B cell (primary cell): Measurements from ENCODE around the gene YES1. TPM values are rescaled to one million over a fixed set of nuclear protein-coding genes. Genes with fewer than 3 reads are reported as not detected.

Experiments used
- ATAC-seq: fragments of 200-7000 bp; cut with Tn5 transposase; one replicate; pipeline ENCODE4 v1.10.0; 2021; ENCODE audit warnings: low read depth, mild to moderate bottlenecking, moderate number of reproducible peaks, moderate library complexity
- CTCF ChIA-PET: fragments of 350-600 bp; sonication (Branson Sonifier 250); formaldehyde crosslinking; loops from one replicate; lab custom pipeline; 2021; ENCODE audit warnings: antibody characterized with exemption, inconsistent platforms; lab: Charles Lee
- POLR2A ChIA-PET: fragments of 350-600 bp; sonication (Branson Sonifier 250); formaldehyde crosslinking; loops from one replicate; lab custom pipeline; 2021; ENCODE audit warnings: antibody characterized with exemption; lab: Charles Lee
- DNase-seq: peaks from one replicate; pipeline ENCODE4 v3.0.0; 2013
- H2AFZ ChIP-seq: 2 replicates; pipeline ENCODE4 v1.6.1; 2012; ENCODE audit warnings: mild to moderate bottlenecking, low read depth, low read length; ENCODE audit not compliant: insufficient read depth, poor library complexity, severe bottlenecking
- H3K27ac ChIP-seq, 2 donors: 1 replicate in 1 of 2; 2 replicates in 1 of 2; pipeline ENCODE4 v1.5.1; 2012 to 2013; ENCODE audit warnings: low read length in 2 of 2, mild to moderate bottlenecking in 2 of 2, moderate library complexity in 1 of 2
- H3K27me3 ChIP-seq, 4 experiments: fragments of 200-600 bp in 1 of 4; sonication (generic) in 1 of 4; replicated peaks in 1 of 4; 1 replicate in 2 of 4; 2 replicates in 2 of 4; pipeline versions ENCODE4 v1.6.1 to v1.7.0; 2013 to 2016; ENCODE audit warnings: low read length in 3 of 4, mild to moderate bottlenecking in 2 of 4, mixed read lengths in 1 of 4, moderate library complexity in 1 of 4; ENCODE audit not compliant: insufficient read depth in 4 of 4, control insufficient read depth in 3 of 4; ENCODE audit errors: control extremely low read depth in 1 of 4
- H3K36me3 ChIP-seq, 2 experiments: replicated peaks in 1 of 2; 1 replicate in 1 of 2; 2 replicates in 1 of 2; pipeline versions ENCODE4 v1.6.1 to v1.7.1; 2013; ENCODE audit warnings: low read length in 1 of 2; ENCODE audit not compliant: insufficient read depth in 2 of 2, control insufficient read depth in 1 of 2; ENCODE audit errors: control extremely low read depth in 1 of 2, extremely low read depth in 1 of 2
- H3K4me1 ChIP-seq, 2 donors: fragments of 200-600 bp in 1 of 2; sonication (generic) in 1 of 2; 1 replicate in 1 of 2; 2 replicates in 1 of 2; pipeline versions ENCODE4 v1.5.1 to v1.6.1; 2013 to 2017; ENCODE audit warnings: low read length in 2 of 2; ENCODE audit not compliant: control insufficient read depth in 2 of 2, insufficient read depth in 2 of 2
- H3K4me2 ChIP-seq: replicated peaks from 2 replicates; pipeline ENCODE3; 2012; ENCODE audit warnings: mild to moderate bottlenecking, low read depth, low read length; ENCODE audit not compliant: poor library complexity, severe bottlenecking
- H3K4me3 ChIP-seq, 5 experiments: fragments of 200-600 bp in 1 of 5; sonication (generic) in 1 of 5; 1 replicate in 3 of 5; 2 replicates in 2 of 5; pipeline versions ENCODE4 v1.5.1 to v1.7.0; 2011 to 2016; ENCODE audit warnings: low read length in 4 of 5, mild to moderate bottlenecking in 4 of 5, low read depth in 2 of 5, control low read depth in 1 of 5, moderate library complexity in 1 of 5; ENCODE audit not compliant: insufficient read depth in 1 of 5; ENCODE audit errors: control extremely low read depth in 1 of 5, extremely low read depth in 1 of 5
- H3K79me2 ChIP-seq: fragments of 200-600 bp; sonication (generic); one replicate; pipeline ENCODE4 v1.6.0; 2016; ENCODE audit warnings: low read length; ENCODE audit not compliant: control insufficient read depth, insufficient read depth
- H3K9ac ChIP-seq: fragments of 200-600 bp; sonication (generic); 2 replicates; pipeline ENCODE4 v1.6.1; 2017; ENCODE audit warnings: mild to moderate bottlenecking, low read length, moderate library complexity
- H3K9me3 ChIP-seq, 3 donors: one replicate each; pipeline versions ENCODE4 v1.6.1 to v1.7.1; 2013; ENCODE audit warnings: low read length in 2 of 3; ENCODE audit not compliant: control insufficient read depth in 2 of 3, insufficient read depth in 1 of 3; ENCODE audit errors: control extremely low read depth in 1 of 3
- H4K20me1 ChIP-seq: 2 replicates; pipeline ENCODE4 v1.6.0; 2012; ENCODE audit warnings: mild to moderate bottlenecking, low read length; ENCODE audit not compliant: insufficient read depth, control insufficient read depth, poor library complexity, severe bottlenecking
- H3K27ac Mint-ChIP-seq: one replicate; pipeline ENCODE4 v1.8.0; 2021; ENCODE audit warnings: mixed read lengths
- H3K27me3 Mint-ChIP-seq: one replicate; pipeline ENCODE4 v1.8.0; 2021; ENCODE audit warnings: mixed read lengths
- H3K4me1 Mint-ChIP-seq: one replicate; pipeline ENCODE4 v1.8.0; 2021; ENCODE audit warnings: mixed read lengths
- H3K4me3 Mint-ChIP-seq: one replicate; pipeline ENCODE4 v1.8.0; 2021; ENCODE audit warnings: mixed read lengths
- H3K9me3 Mint-ChIP-seq: one replicate; pipeline ENCODE4 v1.8.0; 2022; ENCODE audit warnings: mixed read lengths; ENCODE audit not compliant: insufficient read depth
- EZH2 ChIP-seq: IDR thresholded peaks from 2 replicates; pipeline ENCODE4 v1.6.1; 2012; ENCODE audit warnings: borderline replicate concordance, low read depth, mild to moderate bottlenecking, moderate library complexity, low read length; ENCODE audit not compliant: insufficient read depth, poor library complexity, severe bottlenecking
- WGBS: methylation state at CpG from one replicate; pipeline ENCODE4 v1.1.5; 2013; ENCODE audit warnings: missing lambda C conversion rate; ENCODE audit not compliant: insufficient coverage; 5-methylcytosine and 5-hydroxymethylcytosine counted together
- intact Hi-C: fragments of 100-400 bp; cut with micrococcal nuclease; formaldehyde crosslinking; loops from one replicate; pipeline ENCODE4 v1.10.0; 2022
- polyA plus RNA-seq: library from polyadenylated mRNA; depleted of rRNA; stranded (reverse); fragments of >200 nt; gene quantifications from 2 replicates; pipeline ENCODE4 v1.2.3, GENCODE V29; 2012
- total RNA-seq, 2 donors: library from RNA; stranded (reverse); fragments of 120-200 nt in 1 of 2; gene quantifications; 1 replicate in 1 of 2; 2 replicates in 1 of 2; pipeline versions ENCODE4 v1.2.3 to v1.2.4, GENCODE V29; 2013 to 2022
- TF ChIP-seq, protein P1 (sequence below): fragments of 200-600 bp; IDR thresholded peaks from one replicate; pipeline ENCODE4 v1.8.0; 2022; ENCODE audit warnings: antibody characterized with exemption, mild to moderate bottlenecking

Gene YES1
- total and polyA plus RNA-seq, 2 donors (not counting 1 experiment from before 2014, with no cell fraction given) = 0.30 TPM; not detected in 1

DNA sequence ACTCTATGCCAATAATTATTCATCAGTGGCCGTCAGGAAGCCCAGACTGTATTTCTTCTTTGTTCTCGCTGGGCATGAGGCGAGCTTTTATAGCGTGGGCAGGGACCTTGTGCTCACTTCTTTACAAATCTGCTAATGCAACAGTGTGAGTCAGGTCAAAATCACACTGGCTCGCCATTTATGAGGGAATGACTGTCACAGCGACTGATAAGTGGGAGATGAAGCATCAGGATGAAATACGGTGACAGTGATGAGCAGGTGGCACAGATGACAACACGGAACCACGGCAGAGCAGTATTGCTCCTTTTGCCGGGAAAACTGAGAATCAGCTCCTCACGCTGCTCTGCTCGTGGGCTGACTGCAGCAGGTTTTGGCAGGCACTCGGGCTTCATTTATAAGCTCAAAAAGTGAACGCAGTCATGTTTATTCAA is 134.1 kb downstream of the YES1 start:
- Mint-ChIP-seq H3K4me1 (no peaks in the 10 kb centered on the region), H3K4me3 (no peak overlapping the region), H3K27ac (no peak overlapping the region), H3K27me3 (no peaks in the 10 kb centered on the region), H3K9me3 (no peaks in the 10 kb centered on the region)
- TF ChIP-seq EZH2 = no peak
- TF ChIP-seq, protein P1, sequence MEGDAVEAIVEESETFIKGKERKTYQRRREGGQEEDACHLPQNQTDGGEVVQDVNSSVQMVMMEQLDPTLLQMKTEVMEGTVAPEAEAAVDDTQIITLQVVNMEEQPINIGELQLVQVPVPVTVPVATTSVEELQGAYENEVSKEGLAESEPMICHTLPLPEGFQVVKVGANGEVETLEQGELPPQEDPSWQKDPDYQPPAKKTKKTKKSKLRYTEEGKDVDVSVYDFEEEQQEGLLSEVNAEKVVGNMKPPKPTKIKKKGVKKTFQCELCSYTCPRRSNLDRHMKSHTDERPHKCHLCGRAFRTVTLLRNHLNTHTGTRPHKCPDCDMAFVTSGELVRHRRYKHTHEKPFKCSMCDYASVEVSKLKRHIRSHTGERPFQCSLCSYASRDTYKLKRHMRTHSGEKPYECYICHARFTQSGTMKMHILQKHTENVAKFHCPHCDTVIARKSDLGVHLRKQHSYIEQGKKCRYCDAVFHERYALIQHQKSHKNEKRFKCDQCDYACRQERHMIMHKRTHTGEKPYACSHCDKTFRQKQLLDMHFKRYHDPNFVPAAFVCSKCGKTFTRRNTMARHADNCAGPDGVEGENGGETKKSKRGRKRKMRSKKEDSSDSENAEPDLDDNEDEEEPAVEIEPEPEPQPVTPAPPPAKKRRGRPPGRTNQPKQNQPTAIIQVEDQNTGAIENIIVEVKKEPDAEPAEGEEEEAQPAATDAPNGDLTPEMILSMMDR = no peak
- Histone ChIP-seq H4K20me1 (no peaks in the 10 kb centered on the region), H3K4me3 (no peak overlapping the region), H3K9me3 (no peaks in the 10 kb centered on the region), H3K4me2 (no peak overlapping the region), H3K79me2 (no peaks in the 10 kb centered on the region), H3K4me1 (no peaks in the 10 kb centered on the region), H3K36me3 (no peaks in the 10 kb centered on the region), H2AFZ (no peak overlapping the region), H3K27me3 (no peaks in the 10 kb centered on the region), H3K27ac (no peak overlapping the region), H3K9ac (no peak overlapping the region)
- POLR2A ChIA-PET = no interaction called here
- ATAC-seq = no peak
- DNase-seq = no peak
- intact Hi-C loops = no loop called here
- 97% methylated on average over 14 of the region's 14 CpGs for WGBS
- CTCF ChIA-PET = no interaction called here

DNA sequence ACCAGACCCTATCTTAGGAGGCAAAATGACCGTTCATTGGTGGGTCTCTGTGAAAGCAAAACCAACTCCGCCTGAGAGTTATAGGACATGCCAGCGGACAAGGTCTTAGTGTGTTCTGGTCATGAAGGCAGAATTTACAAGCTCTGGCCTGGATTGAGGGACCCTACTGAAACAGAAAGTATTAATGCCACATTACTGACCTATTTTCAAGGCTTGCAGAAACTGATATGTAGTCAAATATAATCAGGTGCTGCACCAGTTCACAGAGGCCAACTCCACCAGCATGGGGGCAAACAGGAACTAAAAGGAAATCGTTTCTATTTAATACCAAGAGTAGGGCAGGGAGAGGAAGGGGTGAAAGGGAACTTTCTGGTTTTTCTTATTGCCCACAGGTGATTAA is 134.9 kb downstream of the YES1 start:
- no peak for DNase-seq
- H3K36me3 ChIP-seq = peaks cover 0 to 2% of the 10 kb centered on the region in 2 experiments
- Mint-ChIP-seq H3K9me3 (no peaks in the 10 kb centered on the region), H3K4me3 (no peak overlapping the region), H3K4me1 (no peaks in the 10 kb centered on the region), H3K27me3 (no peaks in the 10 kb centered on the region), H3K27ac (no peak overlapping the region)
- intact Hi-C loops = no loop called here
- TF ChIP-seq, protein P1 = no peak
- TF ChIP-seq EZH2 = no peak
- H3K27ac ChIP-seq = no peak overlapping the region
- no peak overlapping the region for H3K4me2 ChIP-seq
- H3K79me2 ChIP-seq = no peaks in the 10 kb centered on the region
- no peaks in the 10 kb centered on the region for H3K27me3 ChIP-seq
- H3K4me3 ChIP-seq = no peak overlapping the region
- H3K9me3 ChIP-seq = no peaks in the 10 kb centered on the region
- 100% methylated on average over 1 of the region's 4 CpGs for WGBS
- ChIA-PET POLR2A (no interaction called here), CTCF (no interaction called here)
- no peaks in the 10 kb centered on the region for H4K20me1 ChIP-seq
- no peaks in the 10 kb centered on the region for H3K4me1 ChIP-seq
- ATAC-seq = no peak
- H3K9ac ChIP-seq = no peak overlapping the region
- no peak overlapping the region for H2AFZ ChIP-seq
